Measurements from ENCODE around the gene MRPL14. TPM values are rescaled to one million over a fixed set of nuclear protein-coding genes. Genes with fewer than 3 reads are reported as not detected.

MRPL14 gene
- total RNA-seq, 2 experiments from 2014 or later: 51.3 to 87.2 TPM

- BruUV-seq (replicated peaks): no TSS peak
- ChIA-PET CTCF (ENCODE audit: unreplicated experiment) (interaction anchor here (1.0 kb wide), 2 partner anchors 30 to 54 kb away, joined by 3 read pairs; no protein-coding TSS in a partner anchor), POLR2A (interaction anchor here (0.6 to 0.8 kb wide), 5 partner anchors 56 to 954 kb away, joined by 3 to 6 read pairs (median 4); partner anchors contain the start of gene AARS2)
- Histone ChIP-seq H4K20me1 (ENCODE audit: insufficient read depth, low read length) (peaks cover 22% of the 10 kb centered on the region; the same call in 1 of the 2 replicates), H2AFZ (ENCODE audit: low read length) (peak overlapping the region; percentile 91), H3K4me3 (ENCODE audit: low read depth, low read length, poor library complexity, severe bottlenecking) (peak overlapping the region; percentile 83), H3K4me2 (ENCODE audit: low read length) (peak overlapping the region; percentile 97), H3K79me2 (ENCODE audit: insufficient read depth, low read depth, low read length) (peaks cover 39% of the 10 kb centered on the region), H3K36me3 (ENCODE audit: insufficient read depth, low read length) (peaks cover 19% of the 10 kb centered on the region), H3K4me1 (ENCODE audit: insufficient read depth, low read length, poor library complexity, severe bottlenecking) (peaks cover 36% of the 10 kb centered on the region), H3K27ac (ENCODE audit: low read depth, low read length, poor library complexity, severe bottlenecking) (no peak overlapping the region), H3K9me2 (ENCODE audit: insufficient read depth, low read length) (no peaks in the 10 kb centered on the region), H3K9me3 (ENCODE audit: low read length) (no peaks in the 10 kb centered on the region)
- intact Hi-C loops (cut with micrococcal nuclease; ENCODE audit: unreplicated experiment): no loop called here
- TF ChIP-seq EZH2phosphoT487 (IDR thresholded peaks at IDR 0.05; ENCODE audit: borderline replicate concordance, low read depth, low read length): no peak
- 0 out of 2 replicates have a peak, but pooled peaks have one; percentile 8 for TF ChIP-seq CTCF (conservative IDR thresholded peaks at IDR 0.05; ENCODE audit: low read length)
- DNase-seq (ENCODE audit: low spot score): peak; percentile 40
Measured at GRCh38 chr6:44128020-44128917, 1.0 kb upstream of the MRPL14 start.

GRCh38 chr6:44126320-44127149 is 717 bp downstream of the MRPL14 start:
- Histone ChIP-seq H3K9me3 (ENCODE audit: low read length) (no peaks in the 10 kb centered on the region), H3K4me3 (ENCODE audit: low read depth, low read length, poor library complexity, severe bottlenecking) (peak overlapping the region; percentile 95), H3K79me2 (ENCODE audit: insufficient read depth, low read depth, low read length) (peaks cover 56% of the 10 kb centered on the region), H3K27ac (ENCODE audit: low read depth, low read length, poor library complexity, severe bottlenecking) (peak overlapping the region; percentile 40), H3K36me3 (ENCODE audit: insufficient read depth, low read length) (peaks cover 19% of the 10 kb centered on the region), H3K9me2 (ENCODE audit: insufficient read depth, low read length) (no peaks in the 10 kb centered on the region), H2AFZ (ENCODE audit: low read length) (peak overlapping the region; percentile 26; the same call in 1 of the 2 replicates), H4K20me1 (ENCODE audit: insufficient read depth, low read length) (peaks cover 35% of the 10 kb centered on the region), H3K4me2 (ENCODE audit: low read length) (peak overlapping the region; percentile 98), H3K4me1 (ENCODE audit: insufficient read depth, low read length, poor library complexity, severe bottlenecking) (peaks cover 47% of the 10 kb centered on the region)
- peak; percentile 53 for DNase-seq (ENCODE audit: low spot score)
- BruUV-seq (replicated peaks): no TSS peak
- no peak for TF ChIP-seq CTCF (conservative IDR thresholded peaks at IDR 0.05; ENCODE audit: low read length)
- TF ChIP-seq EZH2phosphoT487 (IDR thresholded peaks at IDR 0.05; ENCODE audit: borderline replicate concordance, low read depth, low read length): no peak
- ChIA-PET POLR2A (no interaction called here), CTCF (ENCODE audit: unreplicated experiment) (interaction anchor here (1.0 kb wide), 1 partner anchor 52 kb away, joined by 3 read pairs; no protein-coding TSS in a partner anchor)
- intact Hi-C loops (cut with micrococcal nuclease; ENCODE audit: unreplicated experiment): loop anchor here (1.0 kb wide), 1 partner anchor 120 kb away; no protein-coding TSS in a partner anchor

Measured in OCI-LY7 (cell line).